ENCODE measurements around the gene P4HB. TPM values are rescaled to one million over a fixed set of nuclear protein-coding genes. Genes with fewer than 3 reads are reported as not detected.

P4HB gene
- total RNA-seq, 4 donors from 2014 or later: 548 to 1,124 (median 681) TPM

DNA sequence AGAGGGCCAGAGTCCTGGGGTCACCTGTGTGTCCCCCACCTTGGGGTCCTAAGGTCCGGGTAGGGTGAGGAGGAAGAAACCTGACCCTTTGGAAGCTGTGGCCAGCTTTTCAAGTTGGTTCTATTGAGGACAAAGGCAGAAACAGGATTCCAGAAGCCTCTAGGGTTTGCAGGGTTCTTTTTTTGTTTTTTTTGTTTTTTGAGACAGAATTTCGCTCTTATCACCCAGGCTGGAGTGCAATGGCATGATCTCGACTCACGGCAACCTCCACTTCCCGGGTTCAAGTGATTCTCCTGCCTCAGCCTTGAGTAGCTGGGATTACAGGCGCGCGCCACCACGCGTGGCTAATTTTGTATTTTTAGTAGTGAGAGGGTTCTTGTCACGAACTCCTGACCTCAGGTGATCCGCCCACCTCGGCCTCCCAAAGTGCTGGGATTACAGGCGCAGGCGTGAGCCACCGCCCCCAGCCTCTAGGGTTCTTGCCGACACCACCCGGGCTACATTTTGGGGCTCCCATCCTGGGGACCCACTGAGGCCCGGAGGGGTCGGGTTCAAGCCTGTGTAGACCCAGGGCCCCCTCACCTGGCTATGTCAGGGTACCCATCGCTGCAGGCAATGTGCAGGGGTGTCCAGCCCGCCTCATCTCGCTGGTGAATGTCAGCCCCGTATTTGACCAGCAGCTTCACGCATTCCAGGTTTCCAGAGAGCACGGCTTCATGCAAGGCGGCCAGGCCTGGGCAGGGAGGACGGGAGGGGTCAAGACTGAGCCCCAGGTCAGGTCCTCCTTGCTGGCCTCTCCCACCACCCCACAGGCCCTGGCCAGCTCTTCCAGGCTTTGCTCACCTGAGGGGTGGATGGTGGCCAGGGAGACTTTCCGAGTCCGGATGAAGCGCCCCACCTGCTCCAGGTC is 26.2 kb downstream of the P4HB start:
- Histone ChIP-seq H3K4me1 (peaks cover 16 to 22% of the 10 kb centered on the region in 2 donors), H3K9me3 (no peaks in the 10 kb centered on the region), H3K27ac (peak overlapping the region; percentile 84 to 91 (median 91)), H3K4me3 (replicated peaks in 1 of 3) (peak overlapping the region; percentile 1 to 84 (median 46)), H3K36me3 (no peaks in the 10 kb centered on the region), H3K27me3 (no peaks in the 10 kb centered on the region)
- TF ChIP-seq, protein P1, sequence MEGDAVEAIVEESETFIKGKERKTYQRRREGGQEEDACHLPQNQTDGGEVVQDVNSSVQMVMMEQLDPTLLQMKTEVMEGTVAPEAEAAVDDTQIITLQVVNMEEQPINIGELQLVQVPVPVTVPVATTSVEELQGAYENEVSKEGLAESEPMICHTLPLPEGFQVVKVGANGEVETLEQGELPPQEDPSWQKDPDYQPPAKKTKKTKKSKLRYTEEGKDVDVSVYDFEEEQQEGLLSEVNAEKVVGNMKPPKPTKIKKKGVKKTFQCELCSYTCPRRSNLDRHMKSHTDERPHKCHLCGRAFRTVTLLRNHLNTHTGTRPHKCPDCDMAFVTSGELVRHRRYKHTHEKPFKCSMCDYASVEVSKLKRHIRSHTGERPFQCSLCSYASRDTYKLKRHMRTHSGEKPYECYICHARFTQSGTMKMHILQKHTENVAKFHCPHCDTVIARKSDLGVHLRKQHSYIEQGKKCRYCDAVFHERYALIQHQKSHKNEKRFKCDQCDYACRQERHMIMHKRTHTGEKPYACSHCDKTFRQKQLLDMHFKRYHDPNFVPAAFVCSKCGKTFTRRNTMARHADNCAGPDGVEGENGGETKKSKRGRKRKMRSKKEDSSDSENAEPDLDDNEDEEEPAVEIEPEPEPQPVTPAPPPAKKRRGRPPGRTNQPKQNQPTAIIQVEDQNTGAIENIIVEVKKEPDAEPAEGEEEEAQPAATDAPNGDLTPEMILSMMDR (IDR thresholded peaks at IDR 0.05): no peak
- no peak for TF ChIP-seq POLR2A (IDR thresholded peaks at IDR 0.05)
- intact Hi-C loops (cut with DNase I): loop anchor here (2.0 kb wide), 1 partner anchor 25 kb away; no protein-coding TSS in a partner anchor
- DNase-seq: peak; percentile 70 to 76
- WGBS, 2 donors: 38 to 59% methylated on average over 22 to 25 of the region's 31 CpGs

DNA sequence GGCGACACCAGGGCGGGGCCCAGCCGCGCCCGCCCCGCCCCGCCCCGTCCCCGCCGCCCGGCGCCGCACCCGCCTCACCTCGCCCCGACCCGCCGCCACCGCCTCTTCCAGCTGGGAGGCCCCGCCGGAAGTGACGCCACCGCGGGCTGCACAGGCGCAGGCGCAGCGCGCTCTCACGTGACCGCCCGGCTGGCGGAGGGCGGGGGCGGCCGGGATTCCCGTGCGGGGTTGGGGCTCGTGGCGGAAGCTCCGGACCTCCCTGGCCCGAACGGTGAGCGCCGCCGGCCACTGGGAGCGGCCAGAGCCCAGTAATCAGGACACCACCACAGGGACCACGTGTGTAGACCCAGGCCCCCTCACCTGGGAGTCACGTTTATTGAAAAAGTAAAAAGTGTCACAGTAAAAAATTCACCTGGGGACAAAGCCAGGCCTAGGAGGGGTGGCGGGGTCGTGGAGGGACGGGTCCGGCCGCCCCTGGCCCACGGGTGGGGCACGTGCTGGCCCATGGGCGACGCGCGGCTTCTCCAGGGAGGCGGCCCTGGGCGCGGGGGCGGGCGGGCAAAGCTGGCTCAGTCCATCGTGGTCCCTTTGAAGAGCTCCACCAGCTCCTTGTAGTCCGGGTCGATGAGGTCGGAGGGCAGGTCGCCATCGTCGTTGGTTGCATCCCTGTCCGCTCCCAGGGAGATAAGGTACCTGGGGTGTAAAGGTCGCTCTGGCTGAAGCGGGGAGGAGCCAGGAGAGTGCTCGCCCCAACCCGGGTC is 27.0 kb downstream of the P4HB start, which contains the start of gene MCRIP1:
Gene MCRIP1, minus strand, starts transcription at position 132 of the 761 bp plus-strand sequence. CDS start 8,785 bp downstream, outside the sequence.
- Histone ChIP-seq H3K4me3 (replicated peaks in 1 of 3) (peak within 1 kb of the TSS; percentile 47 to 84 (median 80)), H3K27ac (peak within 1 kb of the TSS; percentile 84 to 91 (median 91)), H3K36me3 (no peaks in the 10 kb centered on the region), H3K4me1 (peaks cover 16 to 28% of the 10 kb centered on the region in 2 donors), H3K27me3 (no peaks in the 10 kb centered on the region), H3K9me3 (no peaks in the 10 kb centered on the region)
- intact Hi-C loops (cut with DNase I): loop anchor here (2.0 kb wide), 1 partner anchor 25 kb away; no protein-coding TSS in a partner anchor
- 4 to 8% methylated on average over 14 to 16 of the region's 76 CpGs for WGBS, 2 donors
- DNase-seq: peak; percentile 96
- TF ChIP-seq, protein P1 (IDR thresholded peaks at IDR 0.05): peak in 1 of 6 experiments; percentile 22
- peak; percentile 64 to 89 for TF ChIP-seq POLR2A (IDR thresholded peaks at IDR 0.05)

DNA sequence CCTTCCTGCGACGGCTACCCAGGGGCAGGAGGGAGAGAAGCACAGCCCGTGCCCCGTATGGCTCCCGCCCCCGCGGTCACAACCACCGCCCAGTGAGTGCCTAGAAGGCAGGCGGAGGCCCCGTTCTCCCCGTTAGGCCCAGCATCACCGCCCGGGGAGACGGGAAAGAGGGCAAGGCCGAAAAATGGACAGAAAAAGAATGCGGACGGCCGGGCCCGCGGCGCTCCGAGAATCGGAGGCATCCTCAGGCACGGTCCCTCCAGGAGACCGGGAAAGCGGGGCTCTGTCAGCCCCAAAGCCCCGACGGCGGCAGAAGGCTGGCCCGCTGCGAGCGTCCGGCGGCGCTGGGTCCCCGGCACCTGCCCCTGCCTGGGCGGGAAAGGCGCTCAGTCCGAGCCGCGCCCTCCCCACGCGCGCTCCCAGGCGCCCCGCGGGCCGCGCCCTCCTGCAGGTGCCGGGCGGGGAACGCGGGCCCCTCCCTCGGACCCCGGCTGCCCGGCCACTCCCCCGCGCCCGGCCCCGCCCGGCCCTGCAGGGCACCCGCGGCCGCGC is 27.7 kb downstream of the P4HB start:
- Histone ChIP-seq H3K9me3 (no peaks in the 10 kb centered on the region), H3K4me1 (peaks cover 16 to 28% of the 10 kb centered on the region in 2 donors), H3K4me3 (replicated peaks in 1 of 3) (peak overlapping the region; percentile 0 to 80 (median 47)), H3K27ac (peak overlapping the region in 2 of 3 donors; percentile 62 to 69), H3K27me3 (no peaks in the 10 kb centered on the region), H3K36me3 (no peaks in the 10 kb centered on the region)
- WGBS, 2 donors: 0% methylated on average over 26 to 31 of the region's 65 CpGs
- DNase-seq: peak; percentile 21 to 44
- TF ChIP-seq, protein P1 (IDR thresholded peaks at IDR 0.05): no peak
- TF ChIP-seq POLR2A (IDR thresholded peaks at IDR 0.05): no peak
- intact Hi-C loops (cut with DNase I): loop anchor here (2.0 kb wide), 1 partner anchor 26 kb away; no protein-coding TSS in a partner anchor

DNA sequence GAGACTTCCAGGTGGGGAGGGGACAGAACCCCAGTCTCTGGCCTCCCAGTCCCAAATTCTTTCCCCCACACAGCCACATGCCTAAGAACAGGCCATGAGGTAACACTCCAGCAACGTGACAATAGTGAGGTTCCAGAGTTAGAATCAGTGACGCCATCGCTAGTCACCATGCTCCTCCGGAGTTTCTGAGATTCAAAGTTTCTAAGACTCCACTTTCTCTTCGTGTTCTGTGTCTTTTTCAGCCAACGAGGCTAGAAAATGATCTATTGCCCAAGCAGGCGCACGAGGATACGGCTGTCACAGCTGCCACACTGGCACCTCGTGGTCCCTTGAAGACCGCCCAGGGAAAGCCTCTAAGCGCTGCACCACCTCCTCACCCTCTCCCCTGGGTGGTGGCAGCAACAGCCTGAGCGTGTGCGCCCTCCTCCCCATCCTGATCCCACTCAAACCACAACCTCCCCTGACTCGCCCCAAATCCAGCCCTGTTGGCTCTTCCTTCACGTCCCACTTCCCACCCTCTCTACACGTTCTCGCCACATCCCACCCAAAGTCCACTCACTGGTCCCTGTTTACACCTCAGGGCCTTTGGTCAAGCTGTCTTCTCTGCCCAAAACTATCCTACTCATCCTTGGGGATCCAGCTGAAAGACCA is 28.3 kb downstream of the P4HB start:
- 38 to 41% methylated on average over 18 of the region's 18 CpGs for WGBS, 2 donors
- H3K4me3 ChIP-seq (replicated peaks in 1 of 3): peak overlapping the region; percentile 0 to 80 (median 47)
- H3K4me1 ChIP-seq: peaks cover 16 to 28% of the 10 kb centered on the region in 2 donors
- H3K9me3 ChIP-seq: no peaks in the 10 kb centered on the region
- H3K36me3 ChIP-seq: no peaks in the 10 kb centered on the region
- H3K27ac ChIP-seq: peak overlapping the region in 2 of 3 donors; percentile 62 to 69
- no peaks in the 10 kb centered on the region for H3K27me3 ChIP-seq
- TF ChIP-seq, protein P1 (IDR thresholded peaks at IDR 0.05): no peak
- no peak for TF ChIP-seq POLR2A (IDR thresholded peaks at IDR 0.05)
- DNase-seq: peak in 1 of 2 donors; percentile 10
- intact Hi-C loops (cut with DNase I): loop anchor here (2.0 kb wide), 1 partner anchor 27 kb away; no protein-coding TSS in a partner anchor
